Psoas muscle (tissue), 8 donors: ENCODE measurements around the gene ANKRD55. TPM values are rescaled to one million over a fixed set of nuclear protein-coding genes. Genes with fewer than 3 reads are reported as not detected.
"Not testable (repeated sequence)": the region's sequence is repeated elsewhere in the genome, so short reads cannot be mapped to it uniquely, and the experiment has no call there.

Source experiments
- ATAC-seq, 4 donors: fragments of 200-7000 bp; cut with Tn5 transposase; one replicate each; pipeline ENCODE4 v1.9.1; 2020; ENCODE audit warnings: moderate library complexity in 3 of 4, mild to moderate bottlenecking in 2 of 4
- DNase-seq, 2 donors: peaks; one replicate each; pipeline ENCODE4 v3.0.0-alpha.2; 2020
- H3K27ac ChIP-seq: fragments of 200-600 bp; one replicate; pipeline ENCODE4 v1.8.0; 2022
- H3K27me3 ChIP-seq, 3 donors: fragments of 200-600 bp in 1 of 3; one replicate each; pipeline versions ENCODE4 v1.6.1 to v1.8.0; 2013 to 2022; ENCODE audit warnings: low read length in 2 of 3, mild to moderate bottlenecking in 2 of 3, moderate library complexity in 1 of 3; ENCODE audit not compliant: insufficient read depth in 3 of 3
- H3K36me3 ChIP-seq, 2 donors: fragments of 200-600 bp in 1 of 2; one replicate each; pipeline versions ENCODE4 v1.6.1 to v1.8.0; 2013 to 2022; ENCODE audit warnings: low read depth in 1 of 2, mild to moderate bottlenecking in 1 of 2, moderate library complexity in 1 of 2; ENCODE audit not compliant: insufficient read depth in 1 of 2
- H3K4me1 ChIP-seq: fragments of 200-600 bp; one replicate; pipeline ENCODE4 v1.8.0; 2022
- H3K4me3 ChIP-seq: fragments of 200-600 bp; one replicate; pipeline ENCODE4 v1.8.0; 2022; ENCODE audit warnings: mild to moderate bottlenecking
- H3K9me3 ChIP-seq: fragments of 200-600 bp; one replicate; pipeline ENCODE4 v1.8.0; 2022
- CTCF ChIP-seq: fragments of 200-600 bp; IDR thresholded peaks from one replicate; pipeline ENCODE4 v1.8.0; 2022; ENCODE audit warnings: antibody characterized with exemption
- WGBS, 3 donors: extraction: QIAGEN DNeasy Blood & Tissue Kit; methylation state at CpG; one replicate each; pipeline versions ENCODE4 v1.1.6 to v1.1.7; 2013; 5-methylcytosine and 5-hydroxymethylcytosine counted together
- intact Hi-C, 2 donors: fragments of 100-400 bp; cut with DNase I; formaldehyde crosslinking; loops; one replicate each; pipeline versions ENCODE4 v1.11.0 to v1.14.2; 2022
- polyA plus RNA-seq, 3 donors: library from polyadenylated mRNA; stranded (reverse); fragments of 200-250 nt; gene quantifications; one replicate each; pipeline ENCODE4 v1.2.3, GENCODE V29; 2013
- total RNA-seq, 4 donors: library from RNA; stranded (reverse); fragmentation: NEBNext Ultra II Directional in 2 of 4; extraction: Animal tissue kit (Norgen Biotek cat#: 25700) in 2 of 4; gene quantifications; one replicate each; pipeline versions ENCODE4 v1.2.1 to v1.2.4, GENCODE V29; 2021 to 2023
- donor health status: healthy with polysubstance abuse.
- donor health status: DM: no; HTN: no; CAD: no; lungs with moderate emphysema.
- donor health status: Bipolar disorder and iron deficiency.
- donor health status: healthy.
- donor health status: DM: yes; HTN: yes; CAD: no.
- donor health status: DM: no; HTN: no; CAD: no.
- donor health status: DM: no; HTN: no; CAD: no.
- donor health status: DM: yes; HTN: yes; CAD: no.

Gene ANKRD55
- total and polyA plus RNA-seq, 7 donors: 0.01 to 0.04 TPM; not detected in 5

GRCh38 chr5:56160723-56161438 is 72.2 kb downstream of the ANKRD55 start:
- no peaks in the 10 kb centered on the region for H3K4me1 ChIP-seq

GRCh38 chr5:56159521-56159947 is 73.6 kb downstream of the ANKRD55 start:
- DNase-seq: no peak
- no peak for TF ChIP-seq CTCF
- Histone ChIP-seq H3K36me3 (no peaks in the 10 kb centered on the region), H3K4me1 (no peaks in the 10 kb centered on the region), H3K27me3 (no peaks in the 10 kb centered on the region), H3K4me3 (no peak overlapping the region), H3K9me3 (no peaks in the 10 kb centered on the region), H3K27ac (no peak overlapping the region)
- no peak for ATAC-seq
- intact Hi-C loops: no loop called here
- 51 to 52% (median 51%) methylated on average over 7 of the region's 7 CpGs for WGBS, 3 donors

More at GRCh38 chr5:56160723-56161438, 72.2 kb downstream of the ANKRD55 start:
- ATAC-seq (no peak), DNase-seq (no peak)
- Histone ChIP-seq H3K9me3 (no peaks in the 10 kb centered on the region), H3K27ac (no peak overlapping the region), H3K27me3 (no peaks in the 10 kb centered on the region), H3K36me3 (no peaks in the 10 kb centered on the region), H3K4me3 (no peak overlapping the region)
- TF ChIP-seq CTCF: no peak
- WGBS, 3 donors: 60 to 70% (median 68%) methylated on average over 4 of the region's 4 CpGs
- intact Hi-C loops: no loop called here

GRCh38 chr5:56158331-56158960 is 74.7 kb downstream of the ANKRD55 start:
- intact Hi-C loops: no loop called here
- H3K27ac ChIP-seq: no peak overlapping the region
- H3K9me3 ChIP-seq: no peaks in the 10 kb centered on the region
- 90 to 94% (median 91%) methylated on average over 4 of the region's 4 CpGs for WGBS, 3 donors
- no peaks in the 10 kb centered on the region for H3K4me1 ChIP-seq
- no peak for TF ChIP-seq CTCF
- no peak for ATAC-seq
- DNase-seq: no peak
- no peak overlapping the region for H3K4me3 ChIP-seq
- no peaks in the 10 kb centered on the region for H3K36me3 ChIP-seq
- H3K27me3 ChIP-seq: no peaks in the 10 kb centered on the region

GRCh38 chr5:56157191-56157621 is 75.9 kb downstream of the ANKRD55 start:
- H3K4me3 ChIP-seq, H3K9me3 ChIP-seq, DNase-seq, H3K4me1 ChIP-seq, H3K27ac ChIP-seq, H3K27me3 ChIP-seq, intact Hi-C loops, ATAC-seq, H3K36me3 ChIP-seq: not testable (repeated sequence)
- WGBS, 3 donors: 86 to 90% (median 87%) methylated on average over 5 of the region's 5 CpGs

- H3K27ac ChIP-seq, H3K9me3 ChIP-seq, H3K36me3 ChIP-seq, ATAC-seq, intact Hi-C loops, H3K27me3 ChIP-seq, DNase-seq, H3K4me1 ChIP-seq, H3K4me3 ChIP-seq: not testable (repeated sequence)
- 64 to 65% (median 65%) methylated on average over 6 of the region's 6 CpGs for WGBS, 3 donors
Measured at GRCh38 chr5:56156585-56157190, 76.4 kb downstream of the ANKRD55 start.
